Kidney epithelial cell (primary cell): ENCODE results near the gene TRNP1. TPM values are rescaled to one million over a fixed set of nuclear protein-coding genes. Genes with fewer than 3 reads are reported as not detected.

Experiments
- DNase-seq: peaks from one replicate; pipeline ENCODE4 v3.0.0-alpha.2; 2010; ENCODE audit warnings: low read depth
- H3K27me3 ChIP-seq: 2 replicates; pipeline ENCODE4 v1.6.0; 2011; ENCODE audit warnings: low read length; ENCODE audit not compliant: control insufficient read depth, insufficient read depth
- H3K36me3 ChIP-seq: 2 replicates; pipeline ENCODE4 v1.5.1; 2011; ENCODE audit warnings: low read length; ENCODE audit not compliant: control insufficient read depth, insufficient read depth
- H3K4me3 ChIP-seq: 2 replicates; pipeline ENCODE4 v1.5.1; 2011; ENCODE audit warnings: low read depth, mild to moderate bottlenecking, control low read depth, low read length
- CTCF ChIP-seq: IDR thresholded peaks from 2 replicates; pipeline ENCODE4 v1.5.1; 2011; ENCODE audit warnings: mild to moderate bottlenecking, moderate library complexity, low read length, control low read depth, inconsistent platforms; ENCODE audit not compliant: insufficient read depth, poor library complexity, severe bottlenecking
- total RNA-seq: library from RNA; depleted of rRNA; stranded (reverse); fragments of >200 nt; gene quantifications from 2 replicates; pipeline ENCODE4 v1.2.3, GENCODE V29; 2015

The TRNP1 gene
- total RNA-seq, 1 donor from 2014 or later = 127 TPM

- Histone ChIP-seq H3K27me3 (no peaks in the 10 kb centered on the region), H3K4me3 (no peak overlapping the region), H3K36me3 (no peaks in the 10 kb centered on the region)
- TF ChIP-seq CTCF = no peak
- no peak for DNase-seq
Measured at GRCh38 chr1:27011058-27011764, 17.7 kb downstream of the TRNP1 start.

- no peaks in the 10 kb centered on the region for H3K36me3 ChIP-seq
- peak overlapping the region; percentile 31 for H3K4me3 ChIP-seq
- no peak for TF ChIP-seq CTCF
- no peak for DNase-seq
- H3K27me3 ChIP-seq = no peaks in the 10 kb centered on the region
Measured at GRCh38 chr1:27011976-27012563, 18.6 kb downstream of the TRNP1 start.

GRCh38 chr1:27015260-27015659 is 21.8 kb downstream of the TRNP1 start:
- Histone ChIP-seq H3K4me3 (no peak overlapping the region), H3K27me3 (no peaks in the 10 kb centered on the region), H3K36me3 (no peaks in the 10 kb centered on the region)
- no peak for DNase-seq
- TF ChIP-seq CTCF = no peak

GRCh38 chr1:27016376-27016775 is 22.9 kb downstream of the TRNP1 start:
- no peaks in the 10 kb centered on the region for H3K36me3 ChIP-seq

GRCh38 chr1:27017207-27017606 is 23.7 kb downstream of the TRNP1 start:
- no peaks in the 10 kb centered on the region for H3K27me3 ChIP-seq
- no peaks in the 10 kb centered on the region for H3K36me3 ChIP-seq
- H3K4me3 ChIP-seq = no peak overlapping the region
- DNase-seq = no peak
- no peak for TF ChIP-seq CTCF

More at GRCh38 chr1:27016376-27016775, 22.9 kb downstream of the TRNP1 start:
- no peaks in the 10 kb centered on the region for H3K27me3 ChIP-seq
- no peak overlapping the region for H3K4me3 ChIP-seq
- TF ChIP-seq CTCF = no peak
- no peak for DNase-seq
